Activated CD4-positive, alpha-beta T cell treated with anti-CD3 and anti-CD28 coated beads for 4 hours (primary cell): Measurements from ENCODE around the gene OR4Q2.
"Not testable (repeated sequence)": the region's sequence is repeated elsewhere in the genome, so short reads cannot be mapped to it uniquely, and the experiment has no call there.

Source experiments
- DNase-seq, 2 donors: peaks; one replicate each; pipeline ENCODE4 v3.0.0-alpha.2; 2020

OR4Q2 gene

DNA sequence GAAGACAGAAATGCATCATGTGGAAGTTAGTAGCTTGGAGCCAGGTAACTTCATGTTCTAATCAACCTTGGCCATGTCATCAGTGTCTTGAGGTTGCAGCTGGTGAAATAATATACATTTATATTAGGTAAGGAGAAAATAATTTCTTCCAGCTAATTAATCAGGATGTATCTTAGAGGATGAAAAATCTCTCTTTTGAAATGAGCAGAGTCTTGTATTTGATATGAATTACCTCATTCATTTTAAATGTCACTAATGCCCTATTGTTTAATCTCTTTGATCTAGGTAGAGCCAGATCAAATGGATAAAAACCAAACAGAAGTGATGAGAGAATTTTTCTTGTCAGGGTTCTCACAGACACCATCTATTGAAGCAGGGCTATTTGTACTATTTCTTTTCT, at the start of gene OR4Q2:
OR4Q2 (plus strand) TSS at position 301 of the 400 bp plus-strand sequence.
- no peak for DNase-seq

DNA sequence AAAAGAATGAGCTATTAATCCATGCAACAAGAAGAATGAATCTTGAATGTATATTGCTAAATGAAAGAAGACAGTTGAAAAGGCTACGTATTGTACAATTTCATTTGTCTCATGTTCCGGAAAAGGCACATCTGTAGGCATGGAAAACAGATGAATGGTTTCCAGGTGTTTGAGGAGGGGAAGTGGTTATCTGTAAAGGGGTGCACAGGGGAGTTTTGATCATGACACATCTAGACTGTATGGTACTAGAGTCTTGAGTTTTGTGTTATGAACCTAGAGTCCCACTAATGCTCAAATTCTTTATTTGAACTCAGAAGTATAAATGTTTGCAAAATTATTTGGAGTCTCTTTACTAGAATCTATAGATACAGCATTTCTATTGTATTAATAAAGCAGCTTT, 32.2 kb upstream of the OR4Q2 start:
- DNase-seq, result not testable (repeated sequence)

DNA sequence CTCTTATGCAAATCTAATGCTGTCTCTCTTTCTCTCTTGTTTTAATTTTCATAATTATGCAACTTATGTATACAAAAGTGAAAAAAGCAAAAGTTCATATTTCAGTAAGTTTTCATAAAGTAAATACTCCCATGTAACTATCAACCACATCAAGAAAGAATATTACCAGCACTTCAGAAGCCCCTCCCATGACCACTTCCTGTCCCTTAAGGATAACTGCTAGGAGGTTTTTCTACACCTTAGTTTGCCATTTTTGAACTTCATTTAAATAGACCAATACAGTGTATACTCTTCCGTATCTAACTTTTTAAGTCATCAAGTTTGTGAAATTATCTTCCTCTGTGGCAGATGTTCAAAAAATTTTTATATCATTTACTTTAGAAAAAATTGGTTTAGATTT, 27.1 kb upstream of the OR4Q2 start:
- DNase-seq, result peak; percentile 2

DNA sequence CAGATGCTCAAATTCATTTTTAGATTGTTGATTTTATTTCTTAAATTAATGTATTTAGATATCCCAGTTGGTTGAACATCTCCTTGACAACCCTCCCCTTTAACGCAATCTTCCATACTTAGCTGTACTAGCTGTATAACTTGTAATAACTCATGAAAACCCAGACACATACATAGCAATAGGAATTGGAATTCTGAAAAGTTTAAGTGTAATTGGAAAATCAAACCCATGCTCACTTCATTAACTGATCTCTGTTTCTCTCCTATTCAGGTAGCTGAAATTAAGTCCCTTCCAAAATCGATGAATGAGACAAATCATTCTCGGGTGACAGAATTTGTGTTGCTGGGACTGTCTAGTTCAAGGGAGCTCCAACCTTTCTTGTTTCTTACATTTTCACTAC, 26.7 kb upstream of the OR4Q2 start, which contains the start of gene OR4K15:
OR4K15 (plus strand) TSS at position 301 of the 400 bp plus-strand sequence; CDS start at position 301, 0 bp downstream.
- no peak for DNase-seq

DNA sequence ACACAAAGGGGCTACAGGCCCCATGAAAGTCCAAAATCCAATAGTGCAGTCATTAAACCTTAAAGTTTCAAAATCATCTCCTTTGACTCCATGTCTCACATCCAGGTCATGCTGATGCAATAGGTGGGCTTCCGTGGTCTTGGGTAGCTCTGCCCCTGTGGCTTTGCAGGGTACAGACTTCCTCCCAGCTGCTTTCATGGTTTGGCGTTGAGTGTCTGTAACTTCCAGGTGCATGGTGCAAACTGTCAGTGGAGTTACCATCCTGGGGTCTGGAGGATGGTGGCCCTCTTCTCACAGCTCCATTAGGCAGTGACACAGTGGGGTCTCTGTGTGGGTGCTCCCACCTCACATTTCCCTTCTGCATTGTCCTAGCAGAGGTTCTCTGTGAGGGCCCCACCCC, 8.5 kb upstream of the OR4Q2 start:
- DNase-seq, result no peak

DNA sequence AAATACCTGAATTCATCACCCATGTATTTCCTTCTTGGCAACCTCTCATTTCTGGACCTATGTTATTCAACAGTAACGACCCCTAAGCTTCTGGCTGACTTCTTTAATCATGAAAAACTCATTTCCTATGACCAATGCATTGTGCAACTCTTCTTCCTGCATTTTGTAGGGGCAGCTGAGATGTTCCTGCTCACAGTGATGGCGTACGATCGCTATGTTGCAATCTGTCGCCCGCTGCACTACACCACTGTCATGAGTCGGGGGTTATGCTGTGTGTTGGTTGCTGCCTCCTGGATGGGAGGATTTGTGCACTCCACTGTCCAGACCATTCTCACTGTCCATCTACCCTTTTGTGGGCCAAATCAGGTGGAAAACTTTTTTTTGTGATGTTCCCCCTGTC, 356 bp downstream of the OR4Q2 start:
- DNase-seq, result no peak

DNA sequence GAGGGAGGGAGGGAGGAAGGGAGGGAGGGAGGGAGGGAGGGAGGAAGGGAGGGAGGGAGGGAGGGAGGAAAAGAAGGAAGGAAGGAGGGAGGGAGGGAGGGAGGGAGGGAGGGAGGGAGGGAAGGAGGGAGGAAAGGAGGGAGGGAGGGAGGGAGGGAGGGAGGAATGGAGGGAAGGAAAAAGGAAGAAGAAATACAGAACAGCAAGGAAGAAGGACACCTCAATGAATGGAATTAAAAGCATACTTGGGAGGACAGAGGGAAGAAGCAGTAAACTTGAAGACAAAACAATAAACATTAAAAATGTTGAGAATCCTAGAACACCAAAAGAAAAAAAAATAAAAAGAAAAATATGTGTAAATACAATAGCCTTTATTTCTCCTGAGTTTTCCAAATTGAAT, 6.2 kb downstream of the OR4Q2 start:
- DNase-seq, result no peak

DNA sequence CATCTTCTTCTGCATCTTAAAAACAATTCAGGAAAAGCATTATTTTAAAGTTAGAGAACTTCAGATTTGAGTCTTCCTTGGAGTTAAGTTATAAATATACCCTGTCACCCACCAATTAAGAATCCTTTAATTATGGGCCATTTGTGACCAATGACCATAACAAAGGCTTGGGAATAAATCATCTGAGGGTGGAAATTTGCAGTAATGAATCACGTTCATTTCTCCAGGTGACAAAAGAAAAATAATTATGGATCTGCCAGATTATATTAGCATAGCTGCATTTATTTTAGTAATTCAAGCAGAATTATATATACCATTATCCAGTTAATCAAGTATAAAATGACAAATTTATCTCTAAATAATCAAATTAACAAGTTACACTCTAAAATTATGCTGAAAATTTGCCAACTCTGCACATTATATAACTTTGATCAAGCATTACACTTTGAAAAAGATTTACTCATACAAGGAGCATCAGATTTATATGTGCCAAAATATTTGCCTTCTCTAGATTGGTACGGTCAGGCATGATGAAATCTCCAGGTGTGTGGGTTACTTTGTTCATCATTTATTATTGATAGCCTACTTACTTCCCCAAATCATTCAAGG, 17.4 kb downstream of the OR4Q2 start, which contains the start of gene OR4K14:
OR4K14 (minus strand) TSS at position 51 of the 609 bp plus-strand sequence. CDS start 4,114 bp downstream, outside the sequence.
- no peak for DNase-seq

DNA sequence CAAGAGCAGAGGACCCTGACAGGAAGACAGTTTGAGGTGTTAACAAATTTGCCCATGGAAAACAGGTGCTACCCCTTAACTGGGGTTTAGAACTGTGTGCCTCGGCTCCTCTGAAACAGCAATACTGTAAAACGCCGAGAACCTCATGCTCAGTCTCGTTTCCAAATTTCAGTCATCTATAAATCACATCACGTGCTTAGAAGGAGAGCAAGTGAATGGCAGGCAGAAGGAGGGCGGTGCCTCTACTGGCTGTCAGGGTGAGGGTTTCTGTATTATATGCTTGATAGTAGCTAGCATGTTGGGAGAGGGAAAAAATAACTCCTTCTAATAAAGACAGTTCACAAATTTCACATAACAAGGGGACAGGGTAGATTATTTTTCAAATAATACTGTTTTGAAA, 29.1 kb downstream of the OR4Q2 start:
- no peak for DNase-seq

DNA sequence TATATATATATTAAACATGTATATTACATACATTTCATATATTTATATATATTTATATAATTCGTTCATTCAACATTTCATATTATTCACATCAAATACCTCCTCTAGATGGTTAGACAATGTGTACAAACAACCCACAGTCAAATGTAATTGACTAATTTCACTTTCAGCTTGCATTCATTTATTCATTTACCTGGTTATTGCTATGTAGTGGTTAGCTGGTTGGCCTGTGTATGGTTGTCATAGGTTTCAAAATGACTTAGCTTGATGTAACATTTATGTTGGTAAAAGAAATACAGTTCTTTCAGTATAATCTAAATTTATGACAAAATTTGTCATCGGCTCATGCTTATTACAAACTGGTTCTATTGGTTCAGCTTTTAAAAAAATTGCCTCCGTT, 33.5 kb downstream of the OR4Q2 start:
- DNase-seq, result no peak

DNA sequence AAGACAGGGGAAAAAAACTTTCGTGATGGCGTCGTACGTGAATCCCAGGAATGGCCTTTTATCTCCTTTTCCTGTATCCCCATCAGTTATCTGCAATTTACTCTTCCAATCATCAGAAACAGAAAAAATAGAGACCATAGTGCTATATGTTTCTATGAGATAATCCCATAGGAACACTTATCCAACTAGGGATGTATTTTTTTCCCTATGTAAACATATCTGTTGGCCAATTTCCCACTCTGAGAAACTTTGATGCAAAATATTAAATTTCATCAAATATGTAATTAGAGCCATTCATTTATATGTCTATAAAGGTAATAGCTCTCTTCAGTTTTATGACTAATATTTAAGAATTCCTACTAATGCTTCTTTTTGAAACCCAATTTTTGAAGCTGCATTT, 34.0 kb downstream of the OR4Q2 start, which contains the start of gene OR4K13:
OR4K13 (minus strand) TSS at position 101 of the 400 bp plus-strand sequence. CDS start 1,280 bp downstream, outside the sequence.
- DNase-seq, result no peak

DNA sequence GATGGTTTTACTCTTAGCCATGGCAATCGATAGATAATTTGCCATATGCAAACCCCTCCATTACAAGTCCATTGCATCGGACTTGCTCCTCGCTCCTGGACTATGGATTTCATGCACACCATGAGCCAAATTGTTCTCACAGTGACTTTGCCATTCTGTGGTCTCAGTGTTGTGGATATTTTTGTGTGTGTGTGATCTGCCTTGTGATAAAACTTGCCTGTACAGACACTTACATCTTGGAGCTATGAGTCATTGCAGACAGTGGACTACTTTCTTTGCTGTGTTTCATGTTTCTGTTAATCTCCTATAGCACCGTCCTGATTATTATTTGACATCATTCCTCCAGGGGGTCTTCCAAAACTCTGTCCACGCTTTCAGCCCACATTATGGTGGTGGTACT, 42.3 kb downstream of the OR4Q2 start:
- DNase-seq, result no peak

DNA sequence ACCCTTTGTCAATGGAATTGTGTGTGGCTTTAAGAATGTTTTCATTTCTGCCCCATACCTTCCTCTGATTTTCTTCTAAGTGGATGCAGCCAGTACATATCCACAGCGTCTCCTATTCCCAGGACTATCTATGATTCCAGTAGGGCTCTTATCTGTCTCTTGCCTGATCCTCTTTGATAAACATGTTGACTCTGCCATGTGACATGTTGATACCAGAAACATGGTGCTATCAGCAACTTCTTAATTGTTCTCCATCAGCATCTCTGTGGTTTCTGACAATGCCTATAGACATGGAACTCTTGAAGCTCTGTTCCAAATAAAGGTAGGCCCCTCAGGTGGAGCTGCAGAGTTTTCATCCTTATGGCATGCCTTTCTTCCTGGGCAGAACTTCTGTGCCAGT, 46.2 kb downstream of the OR4Q2 start:
- DNase-seq, result no peak
